Upper lobe of right lung (tissue), 1 donor: ENCODE measurements around the gene GCNT1. TPM values are rescaled to one million over a fixed set of nuclear protein-coding genes. Genes with fewer than 3 reads are reported as not detected.

Source experiments
- ATAC-seq: fragments of 200-7000 bp; cut with Tn5 transposase; one replicate; pipeline ENCODE4 v1.9.1; 2020; ENCODE audit warnings: mild to moderate bottlenecking, moderate library complexity
- DNase-seq: peaks from one replicate; pipeline ENCODE4 v3.0.0-alpha.2; 2020
- H3K27ac ChIP-seq: fragments of 200-600 bp; one replicate; pipeline ENCODE4 v1.8.0; 2022
- H3K27me3 ChIP-seq: fragments of 200-600 bp; one replicate; pipeline ENCODE4 v1.8.0; 2022; ENCODE audit warnings: mild to moderate bottlenecking
- H3K36me3 ChIP-seq: fragments of 200-600 bp; one replicate; pipeline ENCODE4 v1.8.0; 2022
- H3K4me1 ChIP-seq: fragments of 200-600 bp; one replicate; pipeline ENCODE4 v1.8.0; 2022
- H3K4me3 ChIP-seq: fragments of 200-600 bp; one replicate; pipeline ENCODE4 v1.8.0; 2022; ENCODE audit warnings: mild to moderate bottlenecking
- H3K9me3 ChIP-seq: fragments of 200-600 bp; one replicate; pipeline ENCODE4 v1.8.0; 2022
- intact Hi-C: fragments of 100-400 bp; cut with DNase I; formaldehyde crosslinking; loops from one replicate; pipeline ENCODE4 v1.11.0; 2022
- total RNA-seq: library from RNA; stranded (reverse); fragmentation: NEBNext Ultra II Directional; extraction: Animal tissue kit (Norgen Biotek cat#: 25700); gene quantifications from one replicate; pipeline ENCODE4 v1.2.1, GENCODE V29; 2021
- TF ChIP-seq, protein P1 (sequence below): fragments of 200-600 bp; IDR thresholded peaks from one replicate; pipeline ENCODE4 v1.8.0; 2022; ENCODE audit warnings: antibody characterized with exemption
- donor health status: DM: no; HTN: yes; CAD: no; lungs with severe emphysema.

GCNT1 gene
- total RNA-seq, 1 donor from 2014 or later: 8.5 TPM

DNA sequence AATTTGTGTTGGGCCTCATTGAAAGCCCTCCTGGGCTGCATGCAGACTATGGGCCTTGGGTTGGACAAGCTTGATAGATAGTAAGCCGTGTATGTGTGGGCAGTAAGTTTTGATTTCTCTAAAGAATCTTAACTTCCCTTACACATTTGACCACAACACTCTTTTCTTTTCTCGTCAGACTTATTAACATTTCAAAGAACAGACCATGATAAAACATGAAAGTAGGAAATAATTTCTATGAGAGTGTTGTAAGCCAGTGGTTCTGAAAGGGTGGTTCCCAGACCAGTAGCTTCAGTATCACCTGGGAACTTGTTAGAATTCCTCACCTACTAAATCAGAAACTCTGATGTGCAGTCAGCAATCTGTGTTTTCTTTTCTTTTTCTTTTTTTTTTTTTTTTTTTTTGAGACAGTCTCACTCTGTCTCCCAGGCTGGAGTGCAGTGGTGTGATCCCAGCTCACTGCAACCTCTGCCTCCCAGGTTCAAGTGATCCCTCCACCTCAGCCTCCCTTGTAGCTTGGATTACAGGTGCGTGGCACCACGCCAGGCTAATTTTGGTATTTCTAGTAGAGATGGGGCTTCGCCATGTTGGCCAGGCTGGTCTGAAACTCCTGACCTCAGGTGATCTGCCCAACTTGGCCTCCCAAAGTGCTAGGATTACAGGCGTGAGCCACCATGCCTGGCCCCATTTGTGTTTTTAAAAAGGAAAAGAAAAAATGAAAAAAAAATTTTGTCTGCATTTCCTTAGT, 20.0 kb upstream of the GCNT1 start:
- Histone ChIP-seq H3K4me1 (no peaks in the 10 kb centered on the region), H3K9me3 (no peaks in the 10 kb centered on the region), H3K4me3 (no peak overlapping the region), H3K27me3 (no peaks in the 10 kb centered on the region), H3K27ac (no peak overlapping the region), H3K36me3 (no peaks in the 10 kb centered on the region)
- TF ChIP-seq, protein P1, sequence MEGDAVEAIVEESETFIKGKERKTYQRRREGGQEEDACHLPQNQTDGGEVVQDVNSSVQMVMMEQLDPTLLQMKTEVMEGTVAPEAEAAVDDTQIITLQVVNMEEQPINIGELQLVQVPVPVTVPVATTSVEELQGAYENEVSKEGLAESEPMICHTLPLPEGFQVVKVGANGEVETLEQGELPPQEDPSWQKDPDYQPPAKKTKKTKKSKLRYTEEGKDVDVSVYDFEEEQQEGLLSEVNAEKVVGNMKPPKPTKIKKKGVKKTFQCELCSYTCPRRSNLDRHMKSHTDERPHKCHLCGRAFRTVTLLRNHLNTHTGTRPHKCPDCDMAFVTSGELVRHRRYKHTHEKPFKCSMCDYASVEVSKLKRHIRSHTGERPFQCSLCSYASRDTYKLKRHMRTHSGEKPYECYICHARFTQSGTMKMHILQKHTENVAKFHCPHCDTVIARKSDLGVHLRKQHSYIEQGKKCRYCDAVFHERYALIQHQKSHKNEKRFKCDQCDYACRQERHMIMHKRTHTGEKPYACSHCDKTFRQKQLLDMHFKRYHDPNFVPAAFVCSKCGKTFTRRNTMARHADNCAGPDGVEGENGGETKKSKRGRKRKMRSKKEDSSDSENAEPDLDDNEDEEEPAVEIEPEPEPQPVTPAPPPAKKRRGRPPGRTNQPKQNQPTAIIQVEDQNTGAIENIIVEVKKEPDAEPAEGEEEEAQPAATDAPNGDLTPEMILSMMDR: no peak
- ATAC-seq (no peak), DNase-seq (no peak)
- intact Hi-C loops: no loop called here

GRCh38 chr9:76441551-76442322, 17.2 kb upstream of the GCNT1 start:
- TF ChIP-seq, protein P1: no peak
- intact Hi-C loops: loop anchor here (10.0 kb wide), 1 partner anchor 263 kb away; no protein-coding TSS in a partner anchor

GRCh38 chr9:76443887-76444286, 15.1 kb upstream of the GCNT1 start:
- H3K4me1 ChIP-seq: no peaks in the 10 kb centered on the region
- H3K4me3 ChIP-seq: no peak overlapping the region
- ATAC-seq (no peak), DNase-seq (no peak)
- H3K9me3 ChIP-seq: no peaks in the 10 kb centered on the region
- intact Hi-C loops: loop anchor here (10.0 kb wide), 1 partner anchor 261 kb away; no protein-coding TSS in a partner anchor
- H3K27me3 ChIP-seq: no peaks in the 10 kb centered on the region
- no peak overlapping the region for H3K27ac ChIP-seq
- H3K36me3 ChIP-seq: no peaks in the 10 kb centered on the region
- TF ChIP-seq, protein P1: no peak

More at GRCh38 chr9:76441551-76442322, 17.2 kb upstream of the GCNT1 start:
- Histone ChIP-seq H3K4me3 (no peak overlapping the region), H3K27me3 (no peaks in the 10 kb centered on the region), H3K36me3 (no peaks in the 10 kb centered on the region), H3K4me1 (no peaks in the 10 kb centered on the region), H3K9me3 (no peaks in the 10 kb centered on the region), H3K27ac (no peak overlapping the region)
- no peak for ATAC-seq
- no peak for DNase-seq

DNA sequence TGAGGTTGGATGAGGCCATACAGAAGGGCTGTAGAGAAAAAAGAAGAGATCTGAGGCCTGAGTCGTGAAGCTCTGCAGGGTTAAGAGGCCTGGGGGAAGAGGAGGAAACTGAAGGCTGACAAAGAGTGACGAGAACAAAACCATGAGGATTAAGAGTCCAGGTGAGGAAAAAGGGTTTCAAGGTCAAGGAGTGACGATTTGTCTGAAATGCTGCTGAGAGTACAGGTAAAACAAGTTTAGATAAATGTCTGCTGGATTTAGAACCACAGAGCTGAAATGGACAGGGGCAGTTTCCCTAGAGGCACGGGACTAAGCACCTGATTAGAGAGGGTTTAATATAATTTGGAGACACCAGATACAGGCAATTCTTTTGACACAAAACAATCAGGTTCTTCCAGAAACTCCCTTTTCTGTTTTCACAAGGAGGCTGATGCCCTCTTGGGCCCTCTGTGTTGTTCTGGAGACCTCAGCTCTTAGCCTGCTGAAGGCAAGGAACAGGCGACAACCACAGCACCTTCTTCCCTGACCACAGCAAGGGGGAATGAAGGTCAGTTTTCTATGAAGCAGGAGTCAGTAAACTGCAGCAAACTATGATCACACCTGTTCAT, 14.6 kb upstream of the GCNT1 start:
- H3K4me3 ChIP-seq: no peak overlapping the region
- no peaks in the 10 kb centered on the region for H3K9me3 ChIP-seq
- no peaks in the 10 kb centered on the region for H3K27me3 ChIP-seq
- ATAC-seq (no peak), DNase-seq (no peak)
- TF ChIP-seq, protein P1: no peak
- no peak overlapping the region for H3K27ac ChIP-seq
- no peaks in the 10 kb centered on the region for H3K36me3 ChIP-seq
- no peaks in the 10 kb centered on the region for H3K4me1 ChIP-seq
- intact Hi-C loops: loop anchor here (10.0 kb wide), 1 partner anchor 260 kb away; no protein-coding TSS in a partner anchor

DNA sequence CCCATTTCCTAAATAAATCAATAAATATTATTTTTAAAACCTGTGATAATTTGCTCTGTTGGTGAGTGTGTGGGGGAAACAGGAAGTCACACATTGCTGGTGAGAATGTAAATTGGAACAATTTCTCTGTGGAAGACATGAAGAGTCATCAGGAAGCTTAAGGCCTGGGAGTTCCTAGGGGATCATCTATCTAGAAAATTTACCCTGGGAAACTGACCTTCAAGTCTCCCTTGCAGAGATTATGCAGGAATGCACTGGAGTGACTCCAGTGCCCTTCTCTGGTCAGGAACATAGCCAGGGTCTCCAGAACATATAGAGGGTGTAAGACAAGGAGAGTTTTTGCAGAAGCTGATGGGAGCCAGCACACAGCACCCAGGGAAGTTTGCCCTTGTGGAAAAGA, 13.0 kb upstream of the GCNT1 start:
- Histone ChIP-seq H3K9me3 (no peaks in the 10 kb centered on the region), H3K4me1 (no peaks in the 10 kb centered on the region), H3K36me3 (no peaks in the 10 kb centered on the region), H3K27ac (no peak overlapping the region), H3K4me3 (no peak overlapping the region), H3K27me3 (no peaks in the 10 kb centered on the region)
- ATAC-seq (no peak), DNase-seq (no peak)
- intact Hi-C loops: loop anchor here (10.0 kb wide), 1 partner anchor 259 kb away; no protein-coding TSS in a partner anchor
- TF ChIP-seq, protein P1: no peak
